Transverse colon (tissue), 4 donors: ENCODE results near the gene PRKCE. TPM values are rescaled to one million over a fixed set of nuclear protein-coding genes. Genes with fewer than 3 reads are reported as not detected.

ENCODE experiments used
- DNase-seq: peaks from one replicate; pipeline ENCODE4 v3.0.0-alpha.2; 2019
- H3K27ac ChIP-seq, 4 donors: fragments of 200-600 bp; sonication (generic); 2 replicates each; pipeline ENCODE4 v1.5.1; 2016 to 2018; ENCODE audit warnings: inconsistent platforms in 4 of 4
- H3K27me3 ChIP-seq: fragments of 200-600 bp; sonication (generic); 2 replicates; pipeline ENCODE4 v1.5.1; 2017; ENCODE audit warnings: inconsistent platforms
- H3K36me3 ChIP-seq, 4 donors: fragments of 200-600 bp; sonication (generic); 2 replicates each; pipeline ENCODE4 v1.5.1; 2017 to 2019; ENCODE audit warnings: inconsistent platforms in 4 of 4
- H3K4me1 ChIP-seq, 4 donors: fragments of 200-600 bp; sonication (generic); 2 replicates each; pipeline ENCODE4 v1.5.1; 2017 to 2020; ENCODE audit warnings: inconsistent platforms in 4 of 4
- H3K4me3 ChIP-seq, 4 donors: fragments of 200-600 bp; sonication (generic); 1 replicate in 1 of 4; 2 replicates in 3 of 4; pipeline versions ENCODE4 v1.5.1 to v1.6.1; 2017 to 2019; ENCODE audit warnings: inconsistent platforms in 4 of 4
- H3K9me3 ChIP-seq, 2 donors: fragments of 200-600 bp; sonication (generic); 2 replicates each; pipeline ENCODE4 v1.5.1; 2017 to 2019; ENCODE audit warnings: inconsistent platforms in 2 of 2
- CTCF ChIP-seq, 5 experiments: fragments of 200-600 bp in 3 of 5; fragments of 450-650 bp in 2 of 5; sonication (generic) in 3 of 5; IDR thresholded peaks; 1 replicate in 2 of 5; 2 replicates in 3 of 5; pipeline ENCODE4 v1.5.1; 2016 to 2017; ENCODE audit warnings: antibody characterized with exemption in 5 of 5, inconsistent platforms in 3 of 5, mild to moderate bottlenecking in 2 of 5, moderate library complexity in 1 of 5
- EP300 ChIP-seq: sonication (generic); formaldehyde crosslinking; IDR thresholded peaks from one replicate; pipeline ENCODE4 v1.6.1; 2017; ENCODE audit warnings: antibody characterized with exemption, low read depth
- POLR2A ChIP-seq: fragments of 450-650 bp; IDR thresholded peaks from one replicate; pipeline ENCODE4 v1.6.1; 2016; ENCODE audit warnings: antibody characterized with exemption, mild to moderate bottlenecking, moderate library complexity
- POLR2AphosphoS5 ChIP-seq, 3 donors: sonication (generic); formaldehyde crosslinking; IDR thresholded peaks; one replicate each; pipeline ENCODE4 v1.6.1; 2016; ENCODE audit warnings: antibody characterized with exemption in 3 of 3
- WGBS, 2 donors: methylation state at CpG; one replicate each; pipeline ENCODE4 v1.1.5; 2018; ENCODE audit warnings: low coverage in 1 of 2; 5-methylcytosine and 5-hydroxymethylcytosine counted together
- in situ Hi-C, 4 donors: fragments of 200-750 bp; cut with MboI; loops; one replicate each; pipeline versions ENCODE4 v1.15.0 to v1.15.1; 2017; ENCODE audit warnings: low sequenced_read_pairs in 3 of 4, low pct_ligation_motif_present in 1 of 4, low pct_unique_long_range_greater_than_20kb in 1 of 4
- intact Hi-C: fragments of 100-400 bp; cut with DNase I; formaldehyde crosslinking; loops from one replicate; pipeline ENCODE4 v1.15.1; 2023; ENCODE audit warnings: low total_unique reads
- total RNA-seq, 4 donors: library from RNA; depleted of rRNA; stranded (reverse); fragments of >200 nt; gene quantifications; one replicate each; pipeline ENCODE4 v1.1.0, GENCODE V29; 2016

Gene PRKCE
- total RNA-seq, 4 donors from 2014 or later, result 8.6 to 20.6 (median 11.3) TPM

GRCh38 chr2:46130511-46130910 lies 479.0 kb downstream of the PRKCE start:
- Histone ChIP-seq H3K4me3 (no peak overlapping the region), H3K9me3 (no peaks in the 10 kb centered on the region), H3K27me3 (no peaks in the 10 kb centered on the region), H3K27ac (no peak overlapping the region), H3K4me1 (peaks cover 0 to 7% (median 2%) of the 10 kb centered on the region in 4 donors), H3K36me3 (no peaks in the 10 kb centered on the region)
- no peak for DNase-seq
- in situ Hi-C loops (no loop called here), intact Hi-C loops (no loop called here)
- TF ChIP-seq CTCF (IDR thresholded peaks at IDR 0.05), result no peak
- TF ChIP-seq POLR2A, result no peak
- TF ChIP-seq POLR2AphosphoS5 (IDR thresholded peaks at IDR 0.05), result no peak
- TF ChIP-seq EP300, result no peak
- 73 to 95% methylated on average over 2 to 4 of the region's 4 CpGs for WGBS, 2 donors

- peaks cover 0 to 7% (median 2%) of the 10 kb centered on the region in 4 donors for H3K4me1 ChIP-seq
- no peak for TF ChIP-seq POLR2A
- TF ChIP-seq POLR2AphosphoS5 (IDR thresholded peaks at IDR 0.05), result no peak
- TF ChIP-seq EP300, result no peak
- TF ChIP-seq CTCF (IDR thresholded peaks at IDR 0.05), result no peak
- H3K4me3 ChIP-seq, result no peak overlapping the region
- in situ Hi-C loops (no loop called here), intact Hi-C loops (no loop called here)
- no peak for DNase-seq
- H3K9me3 ChIP-seq, result no peaks in the 10 kb centered on the region
- WGBS, 2 donors, result 94% methylated on average over 8 of the region's 8 CpGs; no CpG with 5 or more reads in 1 of the 2 donors
- no peak overlapping the region for H3K27ac ChIP-seq
- no peaks in the 10 kb centered on the region for H3K27me3 ChIP-seq
- H3K36me3 ChIP-seq, result no peaks in the 10 kb centered on the region
These were observed 481.5 kb downstream of the PRKCE start for GRCh38 chr2:46132996-46133395.

GRCh38 chr2:46134531-46135227 lies 483.2 kb downstream of the PRKCE start:
- no peaks in the 10 kb centered on the region for H3K27me3 ChIP-seq
- intact Hi-C loops (no loop called here), in situ Hi-C loops (no loop called here)
- no peak for DNase-seq
- no peak overlapping the region for H3K4me3 ChIP-seq
- TF ChIP-seq POLR2A, result no peak
- no peak for TF ChIP-seq CTCF (IDR thresholded peaks at IDR 0.05)
- no peak for TF ChIP-seq EP300
- TF ChIP-seq POLR2AphosphoS5 (IDR thresholded peaks at IDR 0.05), result no peak
- H3K27ac ChIP-seq, result peak overlapping the region in 2 of 4 donors; percentile 15 to 22
- H3K36me3 ChIP-seq, result no peaks in the 10 kb centered on the region
- 73 to 84% methylated on average over 5 to 8 of the region's 8 CpGs for whole genome bisulfite sequencing, 2 donors
- H3K9me3 ChIP-seq, result no peaks in the 10 kb centered on the region
- H3K4me1 ChIP-seq, result peaks cover 0 to 5% (median 2%) of the 10 kb centered on the region in 4 donors

- no peak for DNase-seq
- Histone ChIP-seq H3K27ac (peak overlapping the region in 1 of 4 donors; percentile 22), H3K36me3 (no peaks in the 10 kb centered on the region), H3K27me3 (no peaks in the 10 kb centered on the region), H3K4me3 (no peak overlapping the region), H3K9me3 (no peaks in the 10 kb centered on the region), H3K4me1 (peaks cover 0 to 7% (median 2%) of the 10 kb centered on the region in 4 donors)
- in situ Hi-C loops (no loop called here), intact Hi-C loops (no loop called here)
- 83 to 90% methylated on average over 4 of the region's 4 CpGs for WGBS, 2 donors
- TF ChIP-seq CTCF (IDR thresholded peaks at IDR 0.05) (no peak), POLR2A (no peak), POLR2AphosphoS5 (IDR thresholded peaks at IDR 0.05) (no peak), EP300 (no peak)
These were observed 483.9 kb downstream of the PRKCE start for GRCh38 chr2:46135228-46135855.
